ENCODE data around the gene PARD3.

The PARD3 gene

GRCh38 chr10:34858003-34858402 is 42.9 kb upstream of the PARD3 start:
- POLR2A ChIA-PET = no interaction called here
- TF ChIP-seq, protein P1, sequence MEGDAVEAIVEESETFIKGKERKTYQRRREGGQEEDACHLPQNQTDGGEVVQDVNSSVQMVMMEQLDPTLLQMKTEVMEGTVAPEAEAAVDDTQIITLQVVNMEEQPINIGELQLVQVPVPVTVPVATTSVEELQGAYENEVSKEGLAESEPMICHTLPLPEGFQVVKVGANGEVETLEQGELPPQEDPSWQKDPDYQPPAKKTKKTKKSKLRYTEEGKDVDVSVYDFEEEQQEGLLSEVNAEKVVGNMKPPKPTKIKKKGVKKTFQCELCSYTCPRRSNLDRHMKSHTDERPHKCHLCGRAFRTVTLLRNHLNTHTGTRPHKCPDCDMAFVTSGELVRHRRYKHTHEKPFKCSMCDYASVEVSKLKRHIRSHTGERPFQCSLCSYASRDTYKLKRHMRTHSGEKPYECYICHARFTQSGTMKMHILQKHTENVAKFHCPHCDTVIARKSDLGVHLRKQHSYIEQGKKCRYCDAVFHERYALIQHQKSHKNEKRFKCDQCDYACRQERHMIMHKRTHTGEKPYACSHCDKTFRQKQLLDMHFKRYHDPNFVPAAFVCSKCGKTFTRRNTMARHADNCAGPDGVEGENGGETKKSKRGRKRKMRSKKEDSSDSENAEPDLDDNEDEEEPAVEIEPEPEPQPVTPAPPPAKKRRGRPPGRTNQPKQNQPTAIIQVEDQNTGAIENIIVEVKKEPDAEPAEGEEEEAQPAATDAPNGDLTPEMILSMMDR (IDR thresholded peaks at IDR 0.05; ENCODE audit: insufficient read depth, low read length, missing control alignments) = no peak
- DNase-seq (ENCODE audit: low read depth, low spot score) = no peak
- H3K4me3 ChIP-seq (ENCODE audit: low read depth, low read length) = no peak overlapping the region
- CTCF ChIA-PET = no interaction called here

DNA sequence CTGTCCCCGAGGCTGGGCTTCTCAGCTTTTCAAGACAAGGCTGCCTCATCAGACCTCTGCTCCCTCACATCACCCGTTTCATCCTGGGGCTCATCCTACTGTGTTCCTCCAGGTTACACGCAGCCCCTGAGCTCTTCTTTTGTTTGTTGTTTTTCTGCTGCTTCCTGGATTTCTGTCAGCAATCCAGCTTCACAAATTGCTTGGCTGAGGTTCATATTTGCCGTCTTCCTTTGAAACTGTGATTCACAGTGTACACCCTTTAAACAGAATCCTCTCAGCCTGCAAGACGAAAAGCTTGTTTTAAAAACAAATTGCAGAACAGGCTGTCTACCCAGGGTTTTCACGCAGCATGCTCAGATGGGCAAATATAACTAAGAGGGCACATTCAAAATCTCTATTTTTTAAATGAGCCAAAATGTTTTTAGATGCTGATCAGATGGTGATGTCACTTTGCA is 39.1 kb upstream of the PARD3 start:
- TF ChIP-seq, protein P1 (IDR thresholded peaks at IDR 0.05; ENCODE audit: insufficient read depth, low read length, missing control alignments) = no peak
- ChIA-PET POLR2A (no interaction called here), CTCF (interaction anchor here (1.1 to 1.2 kb wide), 3 partner anchors 12 to 130 kb away, joined by 3 to 4 read pairs (median 4); no protein-coding TSS in a partner anchor)
- no peak overlapping the region for H3K4me3 ChIP-seq (ENCODE audit: low read depth, low read length)
- peak; percentile 10 for DNase-seq (ENCODE audit: low read depth, low spot score)

DNA sequence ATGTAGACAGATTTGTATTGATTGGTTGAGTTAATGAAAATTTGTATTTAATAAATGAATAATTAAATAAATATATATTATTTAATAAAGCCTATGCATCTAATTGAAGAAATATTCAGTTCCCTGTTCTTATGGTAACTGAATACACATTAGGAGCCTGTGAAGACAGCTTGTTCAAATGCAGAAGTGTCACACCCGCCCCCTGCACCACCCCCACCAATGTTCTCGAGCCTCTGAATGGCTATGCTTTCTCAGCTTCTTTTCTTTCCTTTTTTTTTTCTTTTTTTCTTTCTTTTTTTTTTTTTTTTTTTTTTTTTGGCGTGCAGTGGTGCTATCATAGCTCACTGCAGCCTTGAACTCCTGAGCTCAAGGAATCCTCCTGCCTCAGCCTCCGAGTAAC is 38.3 kb upstream of the PARD3 start:
- CTCF ChIA-PET = interaction anchor here (1.1 to 2.6 kb wide), 3 partner anchors 9 to 129 kb away, joined by 3 to 8 read pairs (median 4); no protein-coding TSS in a partner anchor
- POLR2A ChIA-PET = no interaction called here
- no peak for DNase-seq (ENCODE audit: low read depth, low spot score)

GRCh38 chr10:34850558-34850957 is 35.5 kb upstream of the PARD3 start:
- DNase-seq (ENCODE audit: low read depth, low spot score) = no peak
- ChIA-PET POLR2A (no interaction called here), CTCF (no interaction called here)
- H3K4me3 ChIP-seq (ENCODE audit: low read depth, low read length) = no peak overlapping the region
- TF ChIP-seq, protein P1 (IDR thresholded peaks at IDR 0.05; ENCODE audit: insufficient read depth, low read length, missing control alignments) = no peak

More for the DNA sequence above, 38.3 kb upstream of the PARD3 start:
- TF ChIP-seq, protein P1 (IDR thresholded peaks at IDR 0.05; ENCODE audit: insufficient read depth, low read length, missing control alignments) = no peak
- H3K4me3 ChIP-seq (ENCODE audit: low read depth, low read length) = no peak overlapping the region

DNA sequence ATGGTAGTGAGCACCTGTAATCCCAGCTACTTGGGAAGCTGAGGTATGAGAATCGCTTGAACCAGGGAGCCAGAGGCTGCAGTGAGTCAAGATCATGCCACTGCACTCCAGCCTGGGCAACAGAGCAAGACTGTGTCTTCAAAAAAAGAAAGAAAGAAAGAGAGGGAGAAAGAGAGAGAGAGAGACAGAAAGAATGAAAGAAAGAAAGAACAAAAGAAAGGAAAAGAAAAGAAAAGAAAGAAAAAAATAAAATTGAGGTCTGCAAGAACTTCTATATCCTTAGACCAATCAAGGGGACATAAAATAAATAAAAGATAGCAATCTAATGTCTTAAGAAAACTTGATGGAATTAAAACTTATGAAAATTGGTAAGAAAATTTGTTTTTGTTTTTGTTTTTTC is 34.9 kb upstream of the PARD3 start:
- CTCF ChIA-PET = no interaction called here
- DNase-seq (ENCODE audit: low read depth, low spot score) = no peak
- TF ChIP-seq, protein P1 (IDR thresholded peaks at IDR 0.05; ENCODE audit: insufficient read depth, low read length, missing control alignments) = no peak
- H3K4me3 ChIP-seq (ENCODE audit: low read depth, low read length) = no peak overlapping the region
- POLR2A ChIA-PET = no interaction called here

DNA sequence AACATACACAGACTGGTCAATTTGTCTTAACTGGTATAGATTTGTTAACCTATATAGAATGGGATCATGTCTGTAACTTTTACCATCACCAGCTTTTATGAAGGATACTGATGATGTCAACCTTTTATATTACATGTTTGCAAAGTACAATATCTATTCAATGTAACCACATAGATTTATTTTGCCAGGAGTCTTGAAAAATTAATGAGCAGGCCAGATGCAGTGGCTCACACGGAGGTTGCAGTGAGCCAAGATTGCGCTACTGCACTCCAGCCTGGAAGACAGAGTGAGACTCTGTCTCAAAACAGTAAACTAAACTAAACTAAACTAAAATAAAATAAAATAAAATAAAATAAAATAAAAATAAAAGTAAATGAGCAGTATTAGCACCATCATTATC is 30.0 kb upstream of the PARD3 start:
- ChIA-PET CTCF (no interaction called here), POLR2A (no interaction called here)
- H3K4me3 ChIP-seq (ENCODE audit: low read depth, low read length) = no peak overlapping the region
- no peak for DNase-seq (ENCODE audit: low read depth, low spot score)
- TF ChIP-seq, protein P1 (IDR thresholded peaks at IDR 0.05; ENCODE audit: insufficient read depth, low read length, missing control alignments) = no peak

Data from AG04449 (cell line).